ENCODE measurements around the gene FOXN1.

The FOXN1 gene

GRCh38 chr17:28576758-28577465 lies 70.8 kb downstream of the FOXN1 start, which contains the start of gene ALDOC:
TSS of gene ALDOC (minus strand) at chr17:28576895. CDS start at chr17:28575532, 1,363 bp downstream.
- DNase-seq = peak; percentile 46
- in situ Hi-C loops (cut with HindIII; ENCODE audit: low pct_ligation_motif_present, low pct_unique_long_range_greater_than_20kb, low sequenced_read_pairs) = no loop called here

GRCh38 chr17:28577466-28577824 lies 71.3 kb downstream of the FOXN1 start:
- DNase-seq = no peak

GRCh38 chr17:28578246-28579195 lies 72.4 kb downstream of the FOXN1 start:
- in situ Hi-C loops (cut with HindIII; ENCODE audit: low pct_ligation_motif_present, low pct_unique_long_range_greater_than_20kb, low sequenced_read_pairs) = no loop called here
- DNase-seq = no peak

More at GRCh38 chr17:28577466-28577824, 71.3 kb downstream of the FOXN1 start:
- in situ Hi-C loops (cut with HindIII; ENCODE audit: low pct_ligation_motif_present, low pct_unique_long_range_greater_than_20kb, low sequenced_read_pairs) = no loop called here

DNA sequence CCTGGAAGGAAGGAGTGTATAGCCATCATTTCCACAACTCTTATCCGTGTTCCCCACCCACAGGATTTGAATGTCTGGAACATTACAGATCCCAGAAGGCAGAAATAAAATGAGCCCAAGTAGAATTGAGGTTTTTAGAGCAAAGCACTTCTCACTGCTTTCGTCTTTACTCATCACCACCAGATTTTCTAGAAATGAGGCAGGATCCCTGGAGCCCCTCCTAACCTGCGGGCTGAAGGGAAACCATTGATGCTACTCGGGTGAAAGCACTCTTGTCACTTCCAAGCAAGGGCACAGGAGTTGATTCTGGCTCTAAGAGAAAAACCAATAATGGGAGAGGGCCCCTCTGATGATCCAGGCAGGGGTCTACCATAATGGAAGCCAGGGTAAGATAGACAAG lies 73.4 kb downstream of the FOXN1 start:
- in situ Hi-C loops (cut with HindIII; ENCODE audit: low pct_ligation_motif_present, low pct_unique_long_range_greater_than_20kb, low sequenced_read_pairs) = no loop called here
- no peak for DNase-seq

DNA sequence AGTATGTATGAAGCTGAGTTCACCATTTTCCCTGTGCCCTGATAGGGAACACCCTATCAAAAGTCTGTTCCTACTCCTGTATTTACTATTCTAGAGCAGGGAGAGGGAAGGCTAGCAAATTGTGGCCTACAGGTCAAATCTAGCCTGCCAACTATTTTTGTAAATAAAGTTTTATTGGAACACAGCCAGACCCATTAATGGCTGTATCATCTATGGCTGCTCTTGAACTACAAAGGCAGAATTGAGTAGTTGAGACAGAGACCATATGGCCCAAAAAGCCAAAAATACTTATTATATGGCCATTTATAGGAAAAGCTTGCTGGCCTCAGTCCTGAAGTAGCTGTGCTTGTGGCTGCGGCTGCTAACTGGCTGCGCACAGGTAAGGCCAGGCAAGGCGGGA lies 74.8 kb downstream of the FOXN1 start:
- no peak for DNase-seq
- in situ Hi-C loops (cut with HindIII; ENCODE audit: low pct_ligation_motif_present, low pct_unique_long_range_greater_than_20kb, low sequenced_read_pairs) = no loop called here

DNA sequence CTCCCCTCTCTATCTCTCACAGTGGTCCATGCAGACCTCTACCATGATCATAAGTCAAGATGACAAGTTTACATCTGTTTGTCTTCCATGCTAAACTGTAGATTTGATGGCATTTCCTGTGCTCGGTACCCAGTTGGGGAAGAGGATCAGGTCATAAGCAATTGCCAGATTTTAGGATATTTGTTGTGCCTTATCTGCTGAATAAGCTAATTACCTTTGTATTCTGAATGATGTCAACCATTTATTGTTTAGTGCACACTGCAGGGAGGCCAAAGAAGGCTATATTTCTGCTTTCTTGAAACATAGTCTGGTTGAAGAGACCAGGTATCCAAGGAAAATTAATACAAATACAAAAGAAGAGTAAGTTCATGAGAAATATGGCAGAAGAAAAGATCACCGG lies 76.4 kb downstream of the FOXN1 start:
- in situ Hi-C loops (cut with HindIII; ENCODE audit: low pct_ligation_motif_present, low pct_unique_long_range_greater_than_20kb, low sequenced_read_pairs) = no loop called here

GRCh38 chr17:28584434-28584833 lies 78.3 kb downstream of the FOXN1 start:
- in situ Hi-C loops (cut with HindIII; ENCODE audit: low pct_ligation_motif_present, low pct_unique_long_range_greater_than_20kb, low sequenced_read_pairs) = no loop called here
- DNase-seq = no peak

More for the DNA sequence above, 76.4 kb downstream of the FOXN1 start:
- DNase-seq = no peak

DNA sequence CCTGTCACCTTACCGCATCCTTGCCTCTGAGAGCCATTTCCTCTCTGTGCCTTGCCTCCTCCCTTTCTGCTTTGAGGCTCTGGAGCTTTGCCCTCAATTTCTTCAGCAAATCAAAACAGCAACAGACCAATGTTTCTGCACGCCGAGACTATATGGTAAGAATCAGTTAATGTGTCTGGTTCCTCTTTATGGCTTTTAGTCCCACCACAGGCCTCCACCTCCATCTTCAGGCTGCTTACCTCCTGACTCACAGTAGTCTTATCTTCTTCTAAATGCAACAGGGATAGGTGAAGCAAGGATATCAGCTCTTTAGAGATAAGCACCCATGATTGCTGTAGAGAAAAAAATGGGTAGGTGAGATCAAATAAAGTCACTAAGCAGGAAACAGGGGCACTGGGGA lies 79.7 kb downstream of the FOXN1 start:
- in situ Hi-C loops (cut with HindIII; ENCODE audit: low pct_ligation_motif_present, low pct_unique_long_range_greater_than_20kb, low sequenced_read_pairs) = no loop called here
- no peak for DNase-seq
